Effector CD4-positive, alpha-beta T cell (primary cell): Measurements from ENCODE around the gene SLC1A7.

Experiments
- DNase-seq: peaks from one replicate; pipeline ENCODE4 v3.0.0-alpha.2; 2020

Gene SLC1A7

DNA sequence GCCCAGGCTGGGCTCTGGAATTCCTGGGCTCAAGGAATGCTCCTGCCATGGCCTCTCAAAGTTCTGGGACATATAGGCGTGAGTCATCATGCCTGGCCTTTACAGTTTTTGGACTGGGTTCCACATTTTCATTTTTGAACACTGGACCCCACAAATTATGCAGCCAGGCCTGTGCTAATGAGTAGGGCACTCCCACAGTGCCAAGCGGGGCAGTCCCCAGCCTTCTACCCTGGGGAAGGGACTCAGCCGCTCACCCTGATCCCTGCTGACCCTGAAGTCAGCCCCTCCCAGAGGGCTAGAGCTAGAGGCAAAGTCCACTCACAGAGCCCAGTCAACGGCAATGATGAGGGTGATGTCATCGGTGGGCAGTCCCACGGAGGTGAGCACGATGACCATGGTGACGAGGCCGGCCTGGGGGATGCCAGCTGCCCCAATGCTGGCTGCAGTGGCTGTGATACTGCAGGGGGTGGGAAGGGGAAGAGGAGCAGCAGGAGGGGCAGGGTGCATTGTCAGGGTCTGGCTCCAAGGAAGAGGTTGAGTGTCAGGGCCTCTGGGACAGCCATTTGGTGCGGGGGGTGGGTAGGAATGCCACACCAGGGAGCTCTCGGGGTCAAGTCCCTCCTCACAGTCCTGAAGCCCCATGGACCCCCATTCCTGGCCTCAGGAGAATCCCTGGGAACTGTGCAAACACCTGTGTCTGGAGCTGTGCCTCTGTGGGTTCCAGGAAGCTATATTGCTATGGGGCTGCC, 52.8 kb downstream of the SLC1A7 start:
- DNase-seq = no peak

DNA sequence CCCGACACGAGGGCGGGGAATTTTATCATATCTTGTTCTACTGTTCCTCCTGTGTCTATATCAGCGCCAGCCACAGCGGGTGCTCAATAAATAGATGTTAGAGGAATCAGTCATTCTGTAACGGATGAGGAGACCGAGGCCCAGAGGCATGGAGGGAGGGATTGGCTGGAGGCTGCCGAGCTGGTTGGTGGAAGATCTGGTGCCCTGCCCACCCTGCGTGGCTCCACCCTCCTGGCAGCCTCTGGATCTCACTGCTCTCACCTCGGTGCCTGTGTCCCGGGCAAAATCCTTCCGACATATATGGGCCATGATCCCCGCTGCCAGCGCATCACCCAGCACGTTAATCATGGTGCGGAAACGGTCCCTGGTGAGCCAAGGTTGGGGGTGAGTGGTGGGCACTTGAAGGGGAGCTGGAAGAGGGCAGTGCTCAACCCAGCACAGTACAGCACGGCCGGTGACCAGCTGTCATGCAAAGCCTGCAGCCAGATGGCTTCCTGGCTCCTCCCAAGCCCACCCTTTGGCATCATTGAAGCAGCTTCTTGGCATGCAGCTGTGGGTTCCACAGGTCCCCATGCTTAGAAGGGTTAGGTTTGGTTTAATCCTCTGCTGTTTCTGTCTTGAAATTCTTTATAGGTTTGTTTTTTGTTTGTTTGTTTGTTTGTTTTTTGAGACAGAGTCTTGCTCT, 53.7 kb downstream of the SLC1A7 start:
- no peak for DNase-seq

DNA sequence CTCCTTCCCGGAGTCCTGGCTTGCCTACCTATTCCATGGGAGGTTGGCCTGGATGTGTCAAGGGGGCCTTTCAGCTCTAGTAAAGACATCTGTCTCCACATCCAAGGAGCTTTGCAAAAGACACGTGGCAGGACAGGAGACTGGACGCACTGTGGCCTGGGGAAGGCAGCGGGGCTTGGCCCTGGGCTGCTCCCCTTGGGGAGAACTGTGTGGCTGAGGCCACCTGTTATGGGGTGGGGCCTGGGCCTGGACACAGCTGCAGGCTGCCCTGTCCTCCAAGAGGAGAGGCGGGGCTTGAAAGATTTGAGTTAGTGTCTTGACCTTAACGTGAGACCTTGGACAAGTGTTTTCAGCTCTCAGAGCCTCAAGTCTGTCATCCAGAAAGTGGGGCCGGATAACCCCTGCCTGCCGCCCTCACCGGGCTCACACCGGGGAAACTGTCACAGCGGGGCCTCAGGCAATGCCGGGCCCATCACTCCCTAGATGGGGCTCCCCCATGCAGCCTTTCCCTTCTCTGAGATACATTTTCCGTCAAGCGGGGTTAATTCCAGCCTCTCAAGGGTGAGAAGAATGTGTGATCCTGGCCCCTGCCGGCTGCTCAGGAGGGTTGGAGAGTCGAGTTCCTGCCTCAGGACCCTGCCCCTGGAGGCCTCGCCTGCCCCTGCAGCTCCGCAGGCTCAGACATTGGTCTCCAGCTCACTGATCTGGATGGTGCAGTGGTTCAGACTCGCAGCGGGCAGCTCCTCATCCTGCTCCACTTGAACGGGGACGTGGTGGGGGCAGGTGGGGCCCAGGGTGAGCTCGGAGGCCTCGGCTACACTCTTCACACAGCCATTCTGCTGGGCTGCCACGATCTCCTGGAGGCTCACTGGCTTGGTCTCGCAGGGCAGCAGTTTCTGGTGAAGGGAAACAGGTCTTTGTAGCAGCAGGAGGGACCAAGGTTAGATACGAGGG, 54.8 kb downstream of the SLC1A7 start:
- no peak for DNase-seq

DNA sequence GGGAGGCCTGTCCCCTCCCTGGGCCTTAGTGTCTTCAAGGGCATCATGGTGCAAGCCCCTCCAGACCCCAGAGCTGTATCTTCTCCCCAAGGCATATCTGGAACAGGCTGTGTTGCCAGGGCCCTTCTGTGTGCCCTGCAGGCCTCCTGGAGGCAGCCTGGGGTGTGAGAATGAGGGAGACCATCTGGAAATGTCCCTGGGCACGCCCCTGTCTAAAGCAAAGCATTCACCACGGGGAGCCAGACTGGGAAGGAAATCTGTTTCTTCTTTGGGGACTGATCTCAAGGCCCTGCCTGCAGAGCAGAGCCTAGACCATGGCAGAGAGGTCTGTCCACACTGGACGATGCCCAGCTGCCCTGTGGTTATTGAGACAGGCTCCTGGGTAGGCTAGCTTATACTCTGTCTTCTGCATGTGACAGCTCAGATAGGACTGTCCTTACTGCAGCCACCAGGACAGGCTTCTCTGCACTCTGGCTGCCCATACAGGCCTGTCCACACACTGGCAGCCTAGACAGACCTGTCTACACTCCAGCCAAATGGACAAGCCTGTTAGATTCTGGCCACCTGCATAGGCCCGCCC, 55.9 kb downstream of the SLC1A7 start:
- DNase-seq = no peak

DNA sequence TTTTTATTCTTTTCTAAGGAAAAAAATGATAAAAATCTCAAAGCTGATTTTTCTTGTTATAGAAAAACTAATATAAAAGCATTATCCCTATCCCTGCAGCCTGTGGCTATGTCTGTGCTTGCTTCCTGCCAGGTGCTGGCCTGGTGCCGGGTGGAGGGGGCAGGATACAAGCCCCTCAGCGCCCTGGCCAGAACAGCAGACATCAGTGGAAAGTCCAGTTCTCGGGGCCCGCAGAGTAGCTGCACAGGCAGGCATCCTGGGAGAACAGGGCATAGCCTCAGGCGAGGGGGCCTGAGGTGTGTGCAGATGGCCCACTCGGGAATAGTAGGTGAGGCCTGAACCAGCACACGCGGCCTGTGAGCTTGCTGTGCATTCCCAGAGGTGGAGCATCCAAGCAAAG, 57.0 kb downstream of the SLC1A7 start:
- no peak for DNase-seq

DNA sequence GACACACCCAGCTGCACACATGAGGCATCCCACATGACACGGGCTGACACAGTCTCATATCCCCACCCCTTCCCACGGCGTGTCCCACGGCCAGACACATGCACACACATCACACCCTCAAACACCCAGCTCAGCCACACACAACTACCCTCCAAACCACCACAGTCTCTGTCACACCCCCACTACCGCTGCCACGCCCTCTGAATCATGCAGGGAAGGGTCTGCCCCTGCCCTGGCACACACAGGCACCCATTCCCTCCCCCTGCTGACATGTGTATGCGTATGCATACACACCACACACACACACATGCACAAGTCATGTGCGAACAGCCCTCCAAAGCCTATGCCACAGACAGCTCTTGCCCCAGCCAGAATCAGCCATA, 57.9 kb downstream of the SLC1A7 start:
- DNase-seq = no peak

DNA sequence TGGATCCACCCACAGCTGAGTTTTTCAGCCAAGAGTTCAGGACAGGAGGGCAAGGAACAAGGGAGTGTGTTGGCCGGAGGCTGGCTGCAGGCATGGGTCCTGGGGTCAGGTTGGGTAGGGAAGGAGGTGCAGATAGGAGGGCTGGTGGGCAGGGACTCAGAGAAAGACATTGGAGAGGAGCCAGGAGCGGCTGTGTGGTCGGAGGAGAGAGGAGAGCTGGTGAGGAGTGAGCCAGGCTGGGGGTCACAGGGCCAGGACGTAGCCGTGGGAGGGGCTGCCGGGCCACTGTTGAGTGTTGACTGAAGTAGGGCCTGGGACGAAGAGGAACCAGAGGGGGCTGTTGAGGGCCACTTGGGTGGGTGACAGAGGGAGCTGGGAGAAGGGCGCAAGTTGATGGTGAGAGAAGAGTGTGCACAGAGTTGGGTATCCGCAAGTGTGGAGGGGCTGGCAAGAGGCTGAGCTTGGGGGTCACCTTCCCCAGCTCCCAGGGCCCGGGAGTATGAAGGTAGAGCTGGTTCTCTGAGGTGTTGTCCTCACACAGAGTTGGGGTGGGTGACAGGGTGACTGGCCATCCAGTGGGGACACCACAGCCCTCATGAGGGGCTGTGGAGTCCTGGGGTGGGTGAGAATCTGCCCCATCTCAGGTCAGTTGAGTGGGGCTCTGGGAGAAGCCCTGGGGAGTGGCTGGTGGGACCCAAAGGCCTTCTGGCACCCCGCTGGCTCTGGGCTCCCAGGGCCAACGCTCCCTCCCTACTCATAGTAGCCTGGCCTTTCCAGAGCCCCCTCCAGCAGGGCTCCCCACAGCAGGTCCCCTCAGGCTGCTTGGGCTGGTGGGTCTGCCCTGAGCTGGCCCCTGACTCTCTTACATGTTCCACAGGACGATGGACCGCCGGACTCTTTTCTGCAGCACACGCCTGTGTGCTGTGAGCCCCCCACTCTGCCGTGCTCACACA, 58.5 kb downstream of the SLC1A7 start:
- DNase-seq = no peak

DNA sequence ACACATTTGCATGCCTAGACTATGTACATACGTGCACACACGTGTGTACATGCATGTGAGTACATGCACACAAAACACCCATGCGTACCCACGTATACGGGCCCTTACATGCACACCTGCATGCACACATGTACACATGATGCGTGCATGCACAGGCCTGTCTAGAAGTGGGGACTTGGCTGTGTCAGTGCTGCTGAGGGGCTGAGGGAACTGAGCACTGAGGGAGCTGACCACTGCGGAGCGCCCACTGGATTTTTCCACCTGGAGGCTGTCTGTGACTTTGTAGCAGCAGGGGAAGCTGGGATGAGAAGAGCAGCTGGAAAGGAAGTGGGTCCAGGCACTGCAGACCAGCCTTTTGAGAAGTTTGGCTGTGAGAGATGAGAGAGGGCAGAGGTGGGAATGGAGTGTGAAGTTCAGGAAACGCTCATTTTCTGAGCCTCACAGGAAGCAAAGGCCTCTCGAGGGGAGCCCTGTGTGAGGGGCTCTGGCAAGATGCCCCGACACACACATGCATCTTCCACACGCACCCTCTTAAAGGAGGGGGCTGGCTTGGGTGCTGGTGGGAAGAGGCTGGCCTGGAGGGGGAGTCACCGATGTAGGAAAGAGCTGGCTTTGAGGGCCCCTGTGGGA, 59.5 kb downstream of the SLC1A7 start:
- DNase-seq = no peak

DNA sequence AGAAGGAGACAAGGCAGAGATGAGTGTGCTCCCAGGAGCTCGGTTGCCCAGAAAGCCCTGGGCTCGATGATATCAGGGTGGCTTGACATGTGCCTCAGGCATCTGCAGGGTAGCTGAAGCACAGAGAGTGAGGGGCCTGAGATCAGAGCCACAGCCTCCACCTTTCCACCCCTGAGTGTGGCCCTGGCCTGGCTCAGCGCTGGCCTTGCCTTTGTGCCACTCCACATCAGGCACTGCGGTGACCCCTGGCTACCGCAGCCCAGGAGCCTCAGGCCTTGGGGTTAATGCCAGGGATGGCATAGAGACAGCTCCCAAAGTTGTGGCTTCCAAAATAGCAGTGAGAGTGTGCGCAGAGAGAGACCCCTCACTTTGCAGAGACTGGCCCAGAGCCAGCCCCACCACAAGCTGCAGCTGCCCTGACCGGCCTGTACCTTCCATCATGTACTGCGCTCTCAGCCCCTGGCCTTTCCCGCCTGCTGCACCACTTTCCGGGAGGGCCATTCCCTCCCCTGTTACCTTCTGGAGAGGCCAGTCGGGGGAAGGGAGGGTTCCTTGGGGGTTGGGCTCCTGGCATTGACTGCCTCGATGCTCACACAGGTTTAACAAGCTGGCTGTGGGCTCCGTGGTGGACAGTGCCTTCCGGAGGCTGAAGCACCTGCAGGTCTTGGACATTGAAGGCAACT, 60.9 kb downstream of the SLC1A7 start:
- no peak for DNase-seq

DNA sequence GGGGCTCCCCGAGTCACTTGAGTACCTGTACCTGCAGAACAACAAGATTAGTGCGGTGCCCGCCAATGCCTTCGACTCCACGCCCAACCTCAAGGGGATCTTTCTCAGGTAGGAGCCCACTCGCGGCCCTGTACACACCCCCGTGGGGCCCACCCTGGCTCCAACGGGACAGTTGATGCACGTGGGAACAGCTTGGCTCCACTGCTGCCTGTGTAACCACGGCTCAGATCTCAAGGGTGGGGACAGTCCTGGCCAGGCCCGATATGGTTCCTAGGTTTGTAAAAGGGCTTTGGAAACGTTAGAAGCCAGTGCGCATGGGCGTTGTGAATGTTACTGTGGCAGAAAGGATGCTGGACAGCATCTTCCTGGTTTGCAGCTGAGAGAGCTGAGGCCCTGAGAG, 61.7 kb downstream of the SLC1A7 start:
- DNase-seq = no peak

DNA sequence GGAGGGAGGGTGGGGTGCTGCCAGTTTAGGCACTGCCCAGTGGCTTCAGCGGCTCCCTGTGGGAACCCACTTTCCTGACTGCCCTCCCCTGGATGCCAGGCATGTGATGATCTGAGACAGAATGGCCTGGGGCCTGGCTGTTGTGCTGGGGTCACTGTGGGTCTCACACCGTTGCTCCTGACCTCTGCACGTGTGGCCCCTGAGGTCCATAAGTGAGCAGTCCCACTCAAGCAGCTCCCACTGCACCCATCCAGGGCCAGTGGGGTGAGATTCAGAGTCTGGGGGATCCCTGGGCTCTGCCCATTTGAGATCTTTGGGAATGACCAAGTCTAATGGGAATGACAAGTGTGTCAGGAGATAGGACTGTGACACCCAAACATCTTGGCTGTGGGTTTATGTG, 62.4 kb downstream of the SLC1A7 start:
- DNase-seq = no peak

DNA sequence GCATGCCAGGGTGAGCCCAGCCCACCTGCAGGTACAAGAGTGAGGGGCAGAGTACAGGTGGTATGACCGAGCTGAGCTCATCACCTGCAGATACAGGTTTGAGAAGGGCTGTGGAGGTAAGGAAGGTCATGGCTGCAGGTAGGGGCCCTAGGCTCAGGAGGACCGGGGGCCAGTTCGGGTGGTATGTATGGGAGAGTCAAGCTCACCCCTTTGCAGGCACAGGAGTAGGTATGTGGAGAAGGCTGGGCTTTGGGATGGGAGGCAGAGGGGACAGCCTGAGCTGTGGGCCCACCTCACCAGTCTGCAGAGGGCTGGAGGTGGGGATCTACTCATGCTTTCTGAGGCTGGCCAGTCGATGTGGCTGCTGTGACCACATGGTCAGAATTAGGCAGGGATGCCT, 63.2 kb downstream of the SLC1A7 start:
- no peak for DNase-seq

DNA sequence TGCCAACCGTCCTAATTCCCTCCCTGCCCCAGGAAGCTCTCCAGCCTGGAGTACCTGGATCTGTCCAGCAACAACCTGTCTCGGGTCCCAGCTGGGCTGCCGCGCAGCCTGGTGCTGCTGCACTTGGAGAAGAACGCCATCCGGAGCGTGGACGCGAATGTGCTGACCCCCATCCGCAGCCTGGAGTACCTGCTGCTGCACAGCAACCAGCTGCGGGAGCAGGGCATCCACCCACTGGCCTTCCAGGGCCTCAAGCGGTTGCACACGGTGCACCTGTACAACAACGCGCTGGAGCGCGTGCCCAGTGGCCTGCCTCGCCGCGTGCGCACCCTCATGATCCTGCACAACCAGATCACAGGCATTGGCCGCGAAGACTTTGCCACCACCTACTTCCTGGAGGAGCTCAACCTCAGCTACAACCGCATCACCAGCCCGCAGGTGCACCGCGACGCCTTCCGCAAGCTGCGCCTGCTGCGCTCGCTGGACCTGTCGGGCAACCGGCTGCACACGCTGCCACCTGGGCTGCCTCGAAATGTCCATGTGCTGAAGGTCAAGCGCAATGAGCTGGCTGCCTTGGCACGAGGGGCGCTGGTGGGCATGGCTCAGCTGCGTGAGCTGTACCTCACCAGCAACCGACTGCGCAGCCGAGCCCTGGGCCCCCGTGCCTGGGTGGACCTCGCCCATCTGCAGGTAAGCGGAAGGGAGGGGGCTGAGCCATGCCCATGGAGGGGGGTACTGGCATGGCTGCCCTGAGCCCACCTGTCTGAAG, 63.9 kb downstream of the SLC1A7 start:
- DNase-seq = no peak

DNA sequence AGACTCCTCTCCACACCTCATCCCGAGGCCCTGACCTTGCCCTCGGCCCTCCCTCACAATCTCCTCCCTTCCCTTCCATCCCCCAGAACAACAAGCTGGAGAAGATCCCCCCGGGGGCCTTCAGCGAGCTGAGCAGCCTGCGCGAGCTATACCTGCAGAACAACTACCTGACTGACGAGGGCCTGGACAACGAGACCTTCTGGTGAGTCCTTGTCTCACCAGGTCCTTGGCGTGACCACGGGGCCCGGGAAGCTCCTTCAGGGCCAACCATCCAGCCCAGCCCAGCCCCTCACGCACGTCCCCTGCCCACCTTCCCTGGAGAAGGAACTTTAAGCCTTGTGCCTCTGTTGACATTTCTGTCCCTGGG, 64.9 kb downstream of the SLC1A7 start:
- DNase-seq = no peak

DNA sequence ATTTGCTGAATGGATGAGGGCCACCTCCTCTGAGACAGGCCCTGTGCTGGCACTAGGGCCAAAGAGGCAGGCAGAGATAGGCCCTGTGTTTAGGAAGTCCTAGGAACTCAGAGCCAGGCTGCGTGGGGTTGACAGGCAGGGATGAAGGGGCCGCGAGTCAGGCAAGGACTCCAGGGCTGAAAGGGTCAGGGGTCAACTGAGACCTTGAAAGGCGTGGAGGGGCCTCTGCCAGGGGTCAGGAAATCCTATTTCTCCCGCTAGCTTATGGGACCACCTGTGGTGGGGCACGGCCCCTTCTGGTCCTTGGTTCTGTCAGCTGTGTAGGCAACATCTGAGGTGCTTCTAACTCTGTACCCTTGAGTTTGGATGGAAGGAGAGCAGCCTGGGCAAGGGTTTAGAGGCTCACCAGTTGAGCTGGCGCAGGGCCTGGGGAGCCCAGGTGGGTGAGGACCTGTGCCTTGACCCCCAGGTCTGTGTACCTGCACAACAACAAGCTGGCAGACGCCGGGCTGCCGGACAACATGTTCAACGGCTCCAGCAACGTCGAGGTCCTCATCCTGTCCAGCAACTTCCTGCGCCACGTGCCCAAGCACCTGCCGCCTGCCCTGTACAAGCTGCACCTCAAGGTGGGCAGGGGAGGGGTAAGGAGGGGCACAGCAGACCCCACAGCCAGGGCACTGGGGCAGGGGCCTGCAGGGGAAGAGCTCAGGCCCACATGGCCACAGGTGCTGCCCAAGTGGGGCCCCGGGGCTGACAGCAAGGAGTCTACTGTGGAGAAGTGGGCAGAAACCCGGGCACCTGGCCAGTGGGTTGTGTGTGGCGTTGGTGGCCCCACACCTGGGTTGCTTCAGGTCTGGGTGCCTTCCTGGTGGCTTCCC, 65.5 kb downstream of the SLC1A7 start:
- DNase-seq = no peak

DNA sequence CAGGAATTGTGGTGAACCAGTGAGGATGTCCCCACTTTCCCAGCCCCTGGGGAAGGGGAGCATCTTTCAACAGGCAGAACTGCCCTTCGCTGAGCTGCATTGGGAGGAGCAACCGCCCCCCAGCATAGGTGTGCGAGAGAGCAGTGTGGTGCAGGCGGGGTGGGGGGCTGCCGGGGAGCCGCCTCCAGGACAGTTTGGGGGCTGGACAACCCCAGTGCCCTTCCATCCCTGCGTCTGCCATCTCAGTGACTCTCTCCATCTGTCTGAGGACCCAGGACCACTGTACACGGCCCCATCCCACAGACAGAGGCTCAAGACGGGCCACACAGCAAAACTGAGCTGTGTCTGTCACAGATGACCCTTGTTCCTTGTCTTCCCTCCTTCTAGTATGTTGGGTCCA, 66.3 kb downstream of the SLC1A7 start:
- no peak for DNase-seq

DNA sequence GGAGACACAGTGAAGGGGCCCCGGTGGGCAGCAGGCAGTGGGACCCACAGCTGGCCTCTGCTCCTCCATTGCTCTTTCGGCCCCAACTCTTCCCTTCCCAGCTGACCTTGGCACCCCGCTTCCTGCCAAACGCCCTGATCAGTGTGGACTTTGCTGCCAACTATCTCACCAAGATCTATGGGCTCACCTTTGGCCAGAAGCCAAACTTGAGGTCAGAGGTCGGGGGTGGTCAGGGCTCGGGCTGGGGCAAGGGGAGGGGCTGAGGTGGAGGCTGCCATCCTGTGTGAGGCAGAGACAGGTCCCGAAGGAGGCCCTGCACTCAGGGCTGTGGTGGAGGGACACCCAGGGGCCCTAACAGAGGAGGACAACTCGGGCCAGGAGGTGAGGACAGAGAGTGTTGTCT, 66.7 kb downstream of the SLC1A7 start:
- DNase-seq = no peak

DNA sequence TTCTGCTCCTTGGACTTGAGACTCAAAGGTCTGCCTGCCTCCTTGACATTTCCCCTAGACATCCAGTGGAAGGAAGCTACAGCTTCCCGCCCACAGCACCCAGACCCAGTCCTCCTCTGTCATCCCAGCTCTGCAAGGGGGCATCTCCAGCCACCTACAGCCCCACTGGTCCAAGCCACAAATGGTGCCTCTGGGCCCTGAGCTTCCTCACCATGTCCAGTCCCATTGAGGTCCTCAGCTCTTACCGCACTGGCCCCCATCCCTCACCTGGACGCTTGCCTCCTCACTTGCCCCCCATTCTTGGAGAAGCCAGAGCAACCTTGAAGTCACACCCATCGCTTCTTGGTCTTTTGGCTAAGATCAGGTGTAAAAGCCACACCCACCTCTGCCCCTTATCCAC, 67.2 kb downstream of the SLC1A7 start:
- no peak for DNase-seq
